ENCODE measurements around the gene TTLL6. TPM values are rescaled to one million over a fixed set of nuclear protein-coding genes. Genes with fewer than 3 reads are reported as not detected.

The TTLL6 gene
- total RNA-seq, 1 donor from 2014 or later, result 0.68 TPM

DNA sequence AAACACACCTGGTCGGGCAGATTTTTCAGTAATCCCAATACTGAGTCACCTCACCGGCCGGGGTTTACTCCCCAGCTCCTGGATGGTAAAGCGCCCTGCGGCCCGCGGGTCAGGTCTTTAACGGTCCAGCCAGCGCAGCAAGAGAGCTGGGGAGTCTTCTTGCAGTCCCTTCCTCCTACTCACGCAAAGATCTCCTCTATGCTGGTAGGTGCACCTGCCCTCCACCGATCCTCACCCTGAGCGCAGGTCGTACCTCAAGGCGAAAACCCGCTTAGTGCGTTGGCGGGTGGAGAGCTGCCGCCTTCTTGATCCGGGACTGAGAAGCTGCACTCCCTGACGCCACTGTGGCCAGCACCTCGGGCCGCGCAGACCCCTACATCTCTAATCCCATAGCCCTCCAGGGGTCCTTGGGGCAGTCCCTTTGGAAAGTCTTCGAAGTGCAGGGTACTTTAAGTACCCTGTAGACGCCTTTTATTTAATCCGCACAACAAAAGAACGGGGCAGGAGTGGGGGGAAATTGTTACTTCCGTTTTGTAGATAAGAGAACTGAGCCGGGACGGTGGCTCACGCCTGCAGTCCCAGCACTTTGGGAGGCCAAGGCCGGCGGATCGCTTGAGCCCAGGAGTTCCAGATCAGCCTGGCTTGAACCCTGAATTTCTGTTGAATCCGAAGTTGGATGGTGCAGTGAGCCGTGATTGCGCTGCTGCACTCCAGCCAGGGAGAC, 78.1 kb downstream of the TTLL6 start:
- DNase-seq (ENCODE audit: low spot score), result no peak

DNA sequence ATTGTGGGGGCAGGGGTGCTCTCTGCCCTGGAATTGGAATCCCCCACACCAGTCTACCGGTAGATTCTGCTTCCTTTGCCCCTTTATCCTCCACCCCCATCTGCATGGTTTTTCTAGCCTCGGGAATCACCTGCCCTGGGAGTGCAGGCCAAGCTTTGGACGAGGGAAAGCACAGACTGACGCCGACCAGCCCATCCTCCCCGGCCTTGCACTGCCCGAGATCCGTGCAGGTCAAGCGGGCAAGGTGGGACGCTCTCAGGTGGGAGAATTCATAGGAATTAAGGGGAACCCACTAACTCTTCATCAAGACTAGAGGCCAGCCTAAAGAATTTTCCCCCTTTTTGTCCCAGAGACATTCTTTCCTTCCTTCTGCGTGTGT, 78.6 kb downstream of the TTLL6 start:
- DNase-seq (ENCODE audit: low spot score), result no peak

DNA sequence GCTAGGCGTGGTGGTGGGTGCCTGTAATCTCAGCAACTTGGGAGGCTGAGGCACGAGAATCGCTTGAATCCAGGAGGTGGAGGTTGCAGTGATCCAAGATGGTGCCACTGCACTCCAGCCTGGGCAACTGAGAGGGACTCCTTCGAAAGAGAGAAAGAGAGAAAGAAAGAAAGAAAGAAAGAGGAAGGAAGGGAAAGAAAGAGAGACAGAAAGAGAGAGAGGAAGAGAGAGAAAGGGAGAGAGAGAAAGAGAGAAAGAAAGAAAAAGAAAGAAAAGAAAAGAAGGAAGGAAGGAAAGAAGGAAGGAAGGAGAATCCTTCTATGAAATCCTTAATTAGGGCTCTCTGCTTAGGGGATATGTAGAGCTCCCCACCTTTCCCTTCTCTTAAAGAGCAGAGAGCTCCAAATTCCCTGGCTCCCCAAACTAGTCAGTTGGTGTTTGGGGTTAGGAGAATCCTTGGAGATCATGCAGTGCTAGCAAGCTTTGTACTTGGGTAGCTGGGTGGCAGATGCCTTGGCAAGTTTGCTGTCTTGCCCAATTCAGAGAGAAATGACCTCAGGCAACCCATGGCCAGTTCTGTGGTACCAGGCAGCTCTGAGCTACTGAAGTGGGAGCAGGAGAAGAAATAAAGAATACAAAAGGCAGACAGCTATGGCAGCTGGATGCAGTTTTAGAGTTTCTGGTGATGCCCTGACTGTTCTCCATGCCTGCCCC, 79.5 kb downstream of the TTLL6 start:
- DNase-seq (ENCODE audit: low spot score), result no peak

DNA sequence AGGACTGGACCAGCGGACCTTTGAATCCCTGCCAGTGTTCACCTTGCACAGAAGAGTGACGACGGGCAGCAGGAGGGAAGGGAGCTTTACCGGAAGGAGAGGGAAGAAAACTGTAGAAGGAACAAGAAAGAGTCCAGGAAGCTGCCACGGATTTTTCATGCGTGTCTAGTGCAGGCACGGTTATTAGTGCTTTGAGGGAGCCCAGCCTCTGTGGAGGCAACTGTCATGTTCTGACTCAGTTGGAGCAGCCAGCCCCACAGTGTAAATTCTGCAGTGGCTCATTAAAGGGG, 82.0 kb downstream of the TTLL6 start:
- no peak for DNase-seq (ENCODE audit: low spot score)

DNA sequence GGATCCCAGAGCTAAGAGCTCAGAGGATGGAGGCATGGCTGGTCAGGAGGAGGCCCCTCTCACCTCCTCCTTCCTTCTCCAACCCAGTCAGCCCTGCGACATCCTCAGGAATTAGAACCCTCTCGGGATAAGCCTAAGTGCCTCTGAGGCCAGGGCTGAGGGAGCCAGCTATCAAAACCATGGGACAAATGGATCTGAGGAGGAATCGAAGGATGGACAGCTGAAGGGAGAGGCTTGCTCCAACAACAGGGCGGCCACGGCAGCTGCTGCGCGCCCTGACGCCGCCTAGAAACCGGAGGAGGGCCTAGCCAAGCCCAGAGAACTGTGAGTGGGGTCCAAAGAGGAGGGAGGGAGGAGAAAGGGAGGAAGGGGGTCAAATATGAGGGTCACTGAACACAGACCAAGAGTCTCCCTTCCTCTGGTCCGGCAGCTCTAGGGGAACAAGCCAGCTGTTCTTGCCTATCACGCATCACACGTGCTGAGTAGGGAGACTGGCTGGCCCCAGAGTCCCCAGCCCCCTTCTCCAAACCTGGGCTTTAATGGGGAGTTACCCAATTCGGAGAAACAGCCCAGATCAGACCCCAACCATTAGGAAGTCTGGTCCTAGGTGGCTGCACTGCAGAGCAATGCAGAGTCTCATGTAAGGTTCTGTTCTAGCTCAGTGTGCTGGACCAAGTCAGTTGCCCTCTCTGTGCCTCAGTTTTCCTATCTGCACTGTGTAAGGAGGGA, 82.5 kb downstream of the TTLL6 start:
- DNase-seq (ENCODE audit: low spot score), result no peak

- no peak for DNase-seq (ENCODE audit: low spot score)
Measured at GRCh38 chr17:48733632-48734328, 83.2 kb downstream of the TTLL6 start.

DNA sequence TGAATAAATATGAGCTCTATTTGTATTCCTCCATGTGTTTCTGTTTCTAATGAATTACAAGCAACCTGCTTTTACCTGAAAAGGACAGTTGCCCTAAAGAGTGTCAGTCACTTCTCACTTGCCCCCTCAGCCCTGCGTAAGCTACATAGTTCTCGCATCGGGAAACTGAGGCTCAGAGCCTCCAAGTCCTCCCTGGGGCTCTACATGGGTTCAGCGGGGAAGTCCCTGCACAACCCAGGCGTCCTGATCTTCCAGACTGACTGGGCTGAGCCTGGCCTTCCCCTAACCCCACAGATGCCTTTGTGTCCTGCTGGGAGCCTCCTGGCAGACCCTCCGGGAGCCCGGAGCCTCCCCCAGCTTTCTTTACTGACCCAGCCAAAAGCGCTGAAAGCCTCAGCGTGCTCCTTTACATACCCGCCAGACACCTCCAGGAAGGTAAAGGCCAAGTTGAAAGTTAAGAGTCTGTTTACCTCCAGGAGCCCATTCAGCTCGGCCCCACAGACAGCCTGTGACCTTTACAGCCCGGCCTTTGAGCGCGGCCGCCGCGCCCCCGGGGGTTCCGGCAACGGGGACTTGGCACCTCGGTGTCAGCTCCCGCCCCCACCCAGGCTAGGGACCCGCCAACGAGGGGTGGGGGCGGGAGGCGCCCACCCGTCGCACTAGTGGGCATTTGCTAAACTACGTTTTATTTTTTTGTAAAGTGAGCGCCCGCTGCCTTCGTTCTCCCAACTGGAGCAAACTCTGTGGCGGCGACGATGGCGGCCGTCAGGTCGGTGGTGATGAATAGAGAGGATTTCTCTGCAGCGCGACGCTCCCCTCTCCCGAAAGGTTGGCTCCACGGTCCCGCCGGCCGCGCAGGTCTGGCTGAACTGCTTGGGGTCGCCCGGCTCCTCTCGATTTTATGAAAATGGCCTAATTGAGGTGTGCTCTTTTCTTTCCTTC, 84.1 kb downstream of the TTLL6 start:
- no peak for DNase-seq (ENCODE audit: low spot score)

DNA sequence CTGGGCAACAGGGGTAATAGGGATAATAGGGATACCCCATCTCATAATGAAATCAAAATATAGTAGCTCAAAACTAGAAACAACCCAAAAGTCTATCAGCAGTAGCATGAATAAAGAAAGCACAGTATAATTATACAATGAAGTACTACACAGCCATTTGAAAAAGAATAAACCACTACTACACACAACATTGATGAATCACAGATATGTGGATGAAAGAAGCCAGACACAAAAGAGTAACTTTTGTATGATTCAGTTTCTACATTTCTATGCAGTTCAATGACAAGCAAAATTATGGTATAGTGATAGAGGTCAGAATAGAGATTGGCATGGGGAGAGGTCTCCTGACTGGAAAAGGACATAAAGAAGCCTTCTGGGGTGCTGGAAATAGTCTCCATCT, 85.7 kb downstream of the TTLL6 start:
- DNase-seq (ENCODE audit: low spot score), result no peak

- no peak for DNase-seq (ENCODE audit: low spot score)
Measured at GRCh38 chr17:48730240-48730550, 86.8 kb downstream of the TTLL6 start.

GRCh38 chr17:48729335-48730239, 87.4 kb downstream of the TTLL6 start:
- DNase-seq (ENCODE audit: low spot score), result no peak

DNA sequence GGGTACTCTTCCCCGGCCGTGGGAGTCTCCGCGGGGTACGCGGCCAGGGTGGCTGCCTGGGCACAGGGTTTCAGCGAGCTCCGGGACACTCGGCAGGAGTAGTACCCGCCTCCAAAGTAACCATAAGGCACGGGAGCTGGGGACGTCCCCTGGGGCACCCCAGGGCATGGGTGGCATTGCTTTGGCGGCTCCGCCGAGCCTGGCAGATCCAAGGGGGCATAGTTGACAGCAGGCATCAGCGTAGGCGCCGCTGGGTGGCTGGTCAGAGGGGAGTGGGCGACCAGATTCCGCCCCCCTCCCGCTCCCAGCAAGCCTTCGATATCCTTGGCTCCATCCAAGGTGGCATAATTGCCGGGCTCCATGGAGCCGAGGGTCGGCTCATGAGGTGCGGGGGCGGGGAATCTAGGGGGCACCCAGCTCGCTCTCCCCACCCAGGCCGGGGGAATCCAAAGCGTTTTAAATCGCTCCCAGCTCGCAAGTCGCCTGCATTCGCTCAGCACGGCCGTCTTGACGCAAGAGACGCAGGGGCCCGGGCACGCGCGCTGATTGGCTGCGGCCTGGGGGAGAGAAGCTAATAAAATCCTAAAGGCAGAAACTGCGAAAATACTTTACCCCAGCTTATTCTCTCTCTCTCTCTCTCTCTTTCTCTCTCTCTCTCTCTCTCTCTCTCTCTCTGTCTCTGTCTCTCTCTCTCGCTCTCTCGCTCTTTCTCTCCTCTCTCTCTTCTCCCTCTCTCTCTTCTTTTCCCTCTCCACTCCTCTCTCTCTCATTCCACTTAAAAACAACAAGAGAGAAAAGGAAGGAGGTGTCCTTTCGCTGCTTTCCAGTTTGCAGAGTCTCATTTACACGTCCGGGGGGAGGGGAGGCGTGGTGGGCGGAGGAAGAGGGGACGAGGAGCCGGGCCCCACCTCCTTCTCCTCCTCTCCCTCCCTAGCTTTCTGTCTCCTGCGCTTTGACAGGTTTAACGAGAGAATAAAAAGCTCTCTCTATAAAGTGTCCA, 88.5 kb downstream of the TTLL6 start, which contains the start of gene HOXB13:
Gene HOXB13 (minus strand): TSS at position 519 of the 1,000 bp plus-strand sequence. CDS start 157 bp downstream, at position 362.
- DNase-seq (ENCODE audit: low spot score), result no peak

- no peak for DNase-seq (ENCODE audit: low spot score)
Measured at GRCh38 chr17:48727415-48728175, 89.4 kb downstream of the TTLL6 start.

DNA sequence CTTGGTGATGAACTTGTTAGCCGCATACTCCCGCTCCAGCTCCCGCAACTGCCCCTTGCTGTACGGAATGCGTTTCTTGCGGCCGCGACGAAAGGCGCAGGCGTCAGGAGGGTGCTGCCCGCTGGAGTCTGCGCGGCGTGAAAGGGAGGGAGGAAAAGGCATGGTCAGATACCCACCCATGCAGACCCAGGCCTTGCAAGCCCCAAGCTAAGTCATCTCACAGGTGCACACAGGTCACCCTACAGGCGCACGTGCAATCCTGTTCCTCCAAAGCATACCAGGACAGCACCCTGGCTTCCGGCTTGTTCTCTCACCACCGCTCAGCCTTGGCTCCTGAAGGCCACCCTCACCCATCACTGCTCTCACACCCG, 90.1 kb downstream of the TTLL6 start:
- DNase-seq (ENCODE audit: low spot score), result no peak

- DNase-seq (ENCODE audit: low spot score), result no peak
Measured at GRCh38 chr17:48726114-48726915, 90.7 kb downstream of the TTLL6 start.

- DNase-seq (ENCODE audit: low spot score), result no peak
Measured at GRCh38 chr17:48725288-48726064, 91.6 kb downstream of the TTLL6 start.

DNA sequence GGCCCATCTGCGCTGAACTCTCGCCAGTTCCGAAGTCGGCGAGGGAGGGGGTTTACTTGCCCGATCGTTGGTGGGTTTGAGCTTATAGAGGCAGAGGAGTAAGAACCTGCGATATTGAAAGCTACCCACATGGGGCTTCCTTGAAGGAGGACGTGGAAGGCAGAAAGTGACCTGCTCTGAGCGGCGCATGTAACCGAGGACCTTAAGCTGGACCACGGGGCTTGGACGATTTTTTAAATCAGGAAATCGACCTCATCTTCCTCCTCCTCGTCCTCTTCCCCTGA, 92.1 kb downstream of the TTLL6 start:
- no peak for DNase-seq (ENCODE audit: low spot score)
